ENCODE data around the gene GPRIN3.
"Not testable (repeated sequence)": the region's sequence is repeated elsewhere in the genome, so short reads cannot be mapped to it uniquely, and the experiment has no call there.

Gene GPRIN3

DNA sequence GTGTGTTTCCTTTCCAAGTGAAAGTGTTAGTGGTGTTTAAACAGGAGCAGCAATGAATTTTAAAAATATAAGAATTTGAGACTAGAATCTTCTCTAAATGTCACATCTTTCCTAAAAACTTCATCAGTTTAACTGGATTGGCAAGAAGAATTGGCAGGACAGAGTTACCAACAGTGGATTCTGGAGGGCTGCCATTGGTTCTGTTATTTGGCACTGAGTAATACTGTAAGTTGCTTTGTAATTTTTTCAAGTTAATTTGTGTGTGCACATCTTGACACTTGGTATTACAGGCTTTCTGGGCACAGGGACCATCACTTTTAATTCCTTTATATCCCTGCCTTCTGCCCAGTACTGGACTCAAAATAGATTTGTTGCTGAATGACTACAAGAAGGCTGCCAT is 4.5 kb upstream of the GPRIN3 start:
- DNase-seq (ENCODE audit: low read depth) = no peak

GRCh38 chr4:89311433-89311832 is 3.8 kb upstream of the GPRIN3 start:
- DNase-seq (ENCODE audit: low read depth) = no peak

DNA sequence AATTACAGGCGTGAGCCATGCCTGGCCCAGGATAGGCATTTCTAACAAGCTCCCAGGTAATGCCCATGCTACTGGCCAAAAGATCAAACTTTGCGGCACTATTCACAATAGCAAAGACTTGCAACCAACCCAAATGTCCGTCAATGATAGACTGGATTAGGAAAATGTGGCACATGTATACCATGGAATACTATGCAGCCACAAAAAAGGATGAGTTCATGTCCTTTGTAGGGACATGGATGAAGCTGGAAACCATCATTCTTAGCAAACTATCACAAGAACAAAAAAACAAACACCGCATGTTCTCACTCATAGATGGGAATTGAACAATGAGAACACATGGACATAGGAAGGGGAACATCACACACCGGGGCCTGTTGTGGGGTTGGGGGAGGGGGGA is 1.6 kb upstream of the GPRIN3 start:
- DNase-seq (ENCODE audit: low read depth) = not testable (repeated sequence)

DNA sequence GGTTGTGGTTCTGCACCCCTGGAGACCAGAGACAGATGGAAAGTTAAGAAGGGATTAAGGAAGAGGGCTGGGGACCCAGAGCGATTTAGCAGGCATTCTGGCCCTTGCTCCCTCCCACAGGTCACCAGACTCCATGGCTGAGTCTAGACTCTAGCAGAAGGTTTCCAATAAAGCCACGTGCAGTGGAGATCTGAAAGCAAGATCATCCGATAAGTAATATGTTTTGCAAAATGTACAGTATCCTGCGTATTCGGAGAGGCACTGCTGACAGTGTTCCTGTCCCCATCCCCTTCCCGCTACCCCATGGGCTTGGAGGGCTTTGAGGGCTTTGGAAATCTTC is 531 bp upstream of the GPRIN3 start:
- DNase-seq (ENCODE audit: low read depth) = no peak

DNA sequence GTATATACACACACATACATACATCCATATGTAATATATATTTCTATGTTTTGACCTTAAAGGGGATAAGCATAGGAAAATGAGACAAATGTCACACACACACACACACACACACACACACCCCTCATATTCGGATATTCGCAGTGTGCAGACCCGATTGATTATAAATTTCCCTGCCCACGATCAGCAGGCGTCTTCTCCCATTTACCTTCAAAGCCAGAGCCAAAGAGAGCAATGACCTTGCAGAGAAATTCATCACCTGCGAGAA is 488 bp downstream of the GPRIN3 start:
- no peak for DNase-seq (ENCODE audit: low read depth)

DNA sequence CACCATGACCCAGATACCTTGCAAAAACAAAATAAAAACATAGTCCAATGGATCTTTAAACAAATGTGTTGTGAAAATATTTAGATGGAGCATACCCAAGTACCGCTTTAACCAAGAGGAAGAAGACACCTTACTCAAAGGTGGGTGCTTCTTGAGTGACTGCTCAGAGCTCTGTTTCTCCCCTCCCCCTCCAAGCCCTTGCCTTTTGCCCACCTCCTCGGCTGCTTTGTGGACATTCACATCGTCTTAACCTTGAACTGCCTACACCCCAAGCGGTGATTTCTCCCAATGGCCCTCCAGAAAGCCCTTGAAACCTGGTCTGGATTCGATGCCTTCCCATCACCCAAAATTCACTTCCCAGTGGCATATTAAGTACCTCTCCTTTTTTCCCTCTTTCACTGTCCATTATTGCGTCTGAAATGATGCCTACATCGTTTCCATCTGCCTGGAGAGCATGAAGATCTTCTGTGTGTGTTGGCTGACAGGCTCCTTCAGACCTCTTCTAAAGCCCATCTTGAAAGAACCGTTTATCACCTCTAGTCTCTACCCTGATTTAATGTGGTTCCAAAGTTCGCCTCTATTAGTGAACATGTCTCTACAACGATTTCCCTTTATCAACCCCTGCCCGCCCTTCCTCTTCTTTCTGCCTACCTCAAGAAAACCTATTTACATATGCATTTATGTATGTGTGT is 968 bp downstream of the GPRIN3 start:
- DNase-seq (ENCODE audit: low read depth) = no peak

GRCh38 chr4:89305712-89306437 is 1.7 kb downstream of the GPRIN3 start:
- no peak for DNase-seq (ENCODE audit: low read depth)

DNA sequence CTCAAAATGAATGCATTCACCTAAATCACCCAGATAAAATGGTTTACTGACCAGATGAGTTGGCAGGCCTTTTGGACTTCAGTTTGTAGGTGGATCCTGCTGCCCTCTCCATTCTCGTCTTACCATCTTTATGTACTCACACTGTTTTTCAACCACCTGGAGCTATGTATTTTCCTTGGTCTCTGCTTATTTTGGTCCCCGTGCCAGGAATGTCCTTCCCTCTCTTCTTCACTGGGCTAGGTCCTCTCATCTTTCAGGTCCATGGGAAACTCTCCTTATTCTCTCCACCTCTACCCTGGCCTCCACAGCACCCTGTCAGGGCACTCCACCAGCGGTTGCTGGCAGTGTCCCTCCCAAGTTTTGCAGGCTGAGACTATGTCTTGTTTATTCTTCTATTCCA is 2.6 kb downstream of the GPRIN3 start:
- DNase-seq (ENCODE audit: low read depth) = no peak

- DNase-seq (ENCODE audit: low read depth) = no peak
These were observed 3.7 kb downstream of the GPRIN3 start for GRCh38 chr4:89303814-89304388.

- DNase-seq (ENCODE audit: low read depth) = no peak
These were observed 4.4 kb downstream of the GPRIN3 start for GRCh38 chr4:89303177-89303576.

GRCh38 chr4:89301902-89302301 is 5.7 kb downstream of the GPRIN3 start:
- no peak for DNase-seq (ENCODE audit: low read depth)

DNA sequence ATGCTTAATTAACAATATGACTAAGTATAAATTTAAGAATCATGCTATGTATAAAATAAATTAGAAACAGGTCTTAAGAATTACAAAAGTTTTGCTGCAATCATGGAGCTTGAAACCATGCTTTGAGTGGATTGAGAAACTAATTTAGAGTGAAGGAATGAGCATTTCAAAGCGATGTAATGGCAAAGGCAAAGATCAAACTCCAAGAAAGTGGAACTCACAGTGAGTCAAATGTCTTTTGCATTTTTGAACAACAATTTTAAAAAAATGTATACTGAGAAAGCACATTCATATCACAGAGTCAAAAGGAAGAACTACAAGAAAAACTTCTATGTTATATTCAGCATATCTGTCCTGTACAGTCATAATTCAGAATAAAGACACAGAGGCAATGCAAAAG is 6.6 kb downstream of the GPRIN3 start:
- no peak for DNase-seq (ENCODE audit: low read depth)

- no peak for DNase-seq (ENCODE audit: low read depth)
These were observed 7.1 kb downstream of the GPRIN3 start for GRCh38 chr4:89300499-89300898.

DNA sequence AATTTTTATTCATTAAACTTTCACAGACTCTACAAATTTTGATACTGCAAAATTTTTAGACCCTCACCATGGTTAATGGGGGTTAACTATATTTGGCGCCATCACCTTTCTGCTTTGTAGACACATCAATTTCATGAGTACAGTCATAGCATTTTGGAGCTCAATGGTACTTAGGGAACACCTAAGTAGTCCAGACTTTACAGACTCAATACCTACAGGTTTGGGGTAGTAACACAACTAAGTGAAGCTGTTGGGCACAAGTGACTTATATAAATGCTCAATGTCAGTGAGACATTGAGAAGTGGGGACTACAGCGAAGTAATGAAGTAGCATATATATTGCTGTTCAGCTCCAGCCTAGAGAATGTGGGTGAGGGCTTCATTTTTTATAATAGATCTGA is 7.5 kb downstream of the GPRIN3 start:
- no peak for DNase-seq (ENCODE audit: low read depth)

DNA sequence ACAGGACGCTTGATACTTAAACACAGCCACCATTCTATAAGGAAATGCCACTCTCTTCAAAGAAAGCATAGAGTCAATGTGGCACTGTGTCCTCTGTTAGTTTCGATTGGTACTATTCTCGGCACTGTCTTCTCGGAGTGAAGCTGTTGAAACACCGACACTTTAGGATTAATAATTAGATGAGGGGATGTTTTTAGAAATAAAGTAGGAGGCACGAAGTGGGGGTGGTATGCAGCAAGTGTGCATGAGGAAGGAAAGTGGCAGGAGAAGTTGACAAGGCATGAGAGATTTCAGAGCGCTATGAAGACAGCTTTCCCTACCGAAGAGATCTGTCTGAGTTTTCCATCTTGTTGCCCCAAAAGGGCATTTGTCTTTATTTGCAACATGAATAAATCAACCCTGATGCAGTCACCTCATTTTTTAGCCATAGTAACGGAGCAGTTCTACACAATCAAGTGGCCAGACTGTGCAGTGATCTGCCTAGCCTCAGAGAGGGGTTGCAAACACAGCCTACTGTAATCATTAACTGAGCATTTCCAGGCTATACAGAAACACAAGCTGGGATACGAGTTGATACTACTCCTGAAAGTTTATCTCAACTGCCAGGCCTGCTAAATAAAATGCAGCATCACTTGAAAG is 8.3 kb downstream of the GPRIN3 start:
- no peak for DNase-seq (ENCODE audit: low read depth)

DNA sequence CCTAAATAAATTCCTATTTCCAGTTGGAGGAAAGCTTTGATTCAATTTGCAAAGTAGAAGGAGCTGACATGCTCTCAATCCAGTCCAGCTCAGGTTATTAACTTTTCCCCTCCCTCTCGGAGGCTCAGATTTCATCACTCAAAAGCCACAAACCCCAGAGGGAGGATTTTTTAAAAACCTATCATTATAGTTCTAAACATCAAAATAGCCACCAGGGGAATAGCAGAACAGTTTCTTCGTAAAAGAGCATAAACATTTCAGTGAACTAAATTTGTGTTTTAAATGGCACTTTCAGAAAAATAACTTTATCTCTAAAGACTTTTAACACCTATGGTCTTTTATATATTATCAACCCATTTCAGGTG is 8.8 kb downstream of the GPRIN3 start:
- no peak for DNase-seq (ENCODE audit: low read depth)

- no peak for DNase-seq (ENCODE audit: low read depth)
These were observed 9.4 kb downstream of the GPRIN3 start for GRCh38 chr4:89298155-89298554.

GRCh38 chr4:89296896-89297295 is 10.7 kb downstream of the GPRIN3 start:
- no peak for DNase-seq (ENCODE audit: low read depth)

GRCh38 chr4:89296399-89296798 is 11.2 kb downstream of the GPRIN3 start:
- DNase-seq (ENCODE audit: low read depth) = no peak

DNA sequence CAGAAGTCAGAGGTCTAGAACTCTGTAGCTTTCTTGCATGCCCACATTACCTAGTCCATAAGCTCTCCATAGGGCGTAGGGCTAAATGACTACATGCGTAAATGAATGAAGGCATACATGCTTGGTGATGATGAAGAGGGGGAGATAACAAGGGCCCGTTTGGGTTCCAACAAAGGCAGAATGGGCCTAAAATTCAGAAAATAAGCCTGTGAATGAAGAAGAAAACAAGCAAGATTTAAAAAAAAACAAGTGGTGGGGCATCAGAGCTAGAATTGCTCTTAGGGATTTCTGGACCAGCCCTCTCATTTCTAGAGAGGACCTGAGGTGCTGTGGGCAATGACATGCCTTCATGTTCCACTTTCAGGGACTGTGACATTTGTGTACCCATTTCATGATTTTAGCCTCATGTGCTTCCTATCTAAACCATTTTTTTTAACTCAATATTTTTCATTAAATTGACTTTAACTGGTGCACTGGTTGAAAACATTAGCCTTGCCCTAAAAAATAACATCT is 12.1 kb downstream of the GPRIN3 start:
- no peak for DNase-seq (ENCODE audit: low read depth)

DNA sequence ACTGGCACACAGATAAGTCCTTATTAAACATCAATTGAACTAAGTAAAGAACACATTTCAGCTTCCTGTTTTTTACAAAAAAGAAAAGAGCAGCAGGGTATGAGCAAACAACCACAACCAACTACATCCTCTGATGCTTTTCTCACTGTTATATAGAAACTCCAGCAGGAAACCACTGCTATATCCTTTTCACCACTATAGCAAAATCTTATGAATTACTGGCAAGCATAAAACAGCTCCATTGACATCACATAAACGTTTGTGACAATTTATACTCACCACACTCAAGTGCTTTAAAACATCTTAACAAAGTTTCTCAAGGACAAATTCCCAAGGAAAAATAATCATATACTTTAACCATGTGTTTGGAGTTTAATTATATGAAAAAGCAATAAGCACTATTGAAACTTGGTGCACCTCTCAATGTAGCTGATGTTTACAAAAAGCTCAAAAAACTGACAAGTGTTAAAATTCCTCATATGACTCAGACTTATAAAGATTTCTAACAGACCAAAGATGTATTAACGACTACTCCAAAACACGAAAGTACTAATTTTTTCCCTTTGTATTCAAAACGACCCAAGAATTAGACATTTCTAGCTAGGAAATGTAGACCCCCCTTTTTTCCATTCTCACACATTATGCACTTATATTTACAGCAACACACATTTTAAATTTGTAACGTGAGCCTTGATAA is 12.9 kb downstream of the GPRIN3 start:
- no peak for DNase-seq (ENCODE audit: low read depth)

- no peak for DNase-seq (ENCODE audit: low read depth)
These were observed 14.3 kb downstream of the GPRIN3 start for GRCh38 chr4:89293299-89293698.
